OCI-M2 (cell line): ENCODE measurements around the gene RNF217.
"Not testable (repeated sequence)": the region's sequence is repeated elsewhere in the genome, so short reads cannot be mapped to it uniquely, and the experiment has no call there.

ENCODE experiments used
- DNase-seq: peaks from one replicate; lab custom pipeline; 2025; ENCODE audit not compliant: unreplicated experiment; lab: John Stamatoyannopoulos, UW

Gene RNF217

GRCh38 chr6:125050663-125051318 lies 88.6 kb downstream of the RNF217 start:
- DNase-seq, result no peak

- DNase-seq, result no peak
Measured at GRCh38 chr6:125053809-125054208, 91.6 kb downstream of the RNF217 start.

- DNase-seq, result no peak
Measured at GRCh38 chr6:125054331-125054730, 92.1 kb downstream of the RNF217 start.

- no peak for DNase-seq
Measured at GRCh38 chr6:125057392-125058246, 95.4 kb downstream of the RNF217 start.

GRCh38 chr6:125058546-125058945 lies 96.3 kb downstream of the RNF217 start:
- DNase-seq, result no peak

GRCh38 chr6:125063307-125063706 lies 101.1 kb downstream of the RNF217 start:
- no peak for DNase-seq

- DNase-seq, result no peak
Measured at GRCh38 chr6:125066140-125066539, 103.9 kb downstream of the RNF217 start.

- no peak for DNase-seq
Measured at GRCh38 chr6:125066964-125067363, 104.7 kb downstream of the RNF217 start.

GRCh38 chr6:125067552-125067951 lies 105.3 kb downstream of the RNF217 start:
- DNase-seq, result no peak

- no peak for DNase-seq
Measured at GRCh38 chr6:125073071-125073470, 110.8 kb downstream of the RNF217 start.

GRCh38 chr6:125074120-125074519 lies 111.9 kb downstream of the RNF217 start:
- no peak for DNase-seq

GRCh38 chr6:125075073-125075472 lies 112.8 kb downstream of the RNF217 start:
- not testable (repeated sequence) for DNase-seq

- no peak for DNase-seq
Measured at GRCh38 chr6:125075741-125076481, 113.7 kb downstream of the RNF217 start.

GRCh38 chr6:125076482-125076742 lies 114.2 kb downstream of the RNF217 start:
- DNase-seq, result no peak

- DNase-seq, result no peak
Measured at GRCh38 chr6:125077453-125077852, 115.2 kb downstream of the RNF217 start.

- no peak for DNase-seq
Measured at GRCh38 chr6:125078602-125079321, 116.5 kb downstream of the RNF217 start.

- no peak for DNase-seq
Measured at GRCh38 chr6:125082908-125083683, 120.9 kb downstream of the RNF217 start.

GRCh38 chr6:125083684-125083990 lies 121.4 kb downstream of the RNF217 start:
- no peak for DNase-seq

GRCh38 chr6:125086716-125087115 lies 124.5 kb downstream of the RNF217 start:
- DNase-seq, result no peak

- DNase-seq, result no peak
Measured at GRCh38 chr6:125088963-125089362, 126.7 kb downstream of the RNF217 start.

- DNase-seq, result no peak
Measured at GRCh38 chr6:125094563-125094962, 132.3 kb downstream of the RNF217 start.
